ENCODE measurements around the gene ASCL4. TPM values are rescaled to one million over a fixed set of nuclear protein-coding genes. Genes with fewer than 3 reads are reported as not detected.

ASCL4 gene
- total and polyA plus RNA-seq, 9 of the 15 experiments (the other 6 are each of a cell fraction or from before 2014, with no cell fraction given): not detected

GRCh38 chr12:107761502-107761904, 13.0 kb upstream of the ASCL4 start:
- ATAC-seq: no peak
- DNase-seq (ENCODE audit: extremely low read depth in 1 of 4, low spot score in 3 of 4): peak in 1 of 4 experiments; percentile 3
- H3K79me2 ChIP-seq (ENCODE audit: control insufficient read depth, insufficient read depth, low read length): peaks cover 32% of the 10 kb centered on the region
- peak overlapping the region; percentile 77 for H3K4me2 ChIP-seq (ENCODE audit: insufficient read depth, low read length)
- intact Hi-C loops (cut with micrococcal nuclease) (loop anchor here (1.0 to 5.0 kb wide), 2 partner anchors 74 to 124 kb away; partner anchors contain the start of gene PWP1), in situ Hi-C loops (cut with MboI) (no loop called here)
- H3K36me3 ChIP-seq (ENCODE audit: control insufficient read depth, insufficient read depth, low read length): peaks cover 27% of the 10 kb centered on the region
- H4K20me1 ChIP-seq (replicated peaks; ENCODE audit: control insufficient read depth, insufficient read depth, low read length): no peaks in the 10 kb centered on the region
- 26% methylated on average over 11 of the region's 12 CpGs for WGBS (ENCODE audit: insufficient coverage, low coverage, missing lambda C conversion rate)
- peak overlapping the region; percentile 8 to 16; a peak in 1 of 4 replicates for H3K9ac ChIP-seq (ENCODE audit: insufficient read depth in 1 of 2, low read depth in 2 of 2, low read length in 2 of 2)
- H2AFZ ChIP-seq (ENCODE audit: low read depth, low read length): peak overlapping the region; percentile 88
- no peaks in the 10 kb centered on the region for H3K9me3 ChIP-seq (replicated peaks; ENCODE audit: control insufficient read depth, insufficient read depth, low read depth, low read length)
- H3K27ac ChIP-seq (ENCODE audit: extremely low read depth, low read depth, low read length): no peak overlapping the region
- no peak for TF ChIP-seq ZC3H8 (IDR thresholded peaks at IDR 0.05)
- TF ChIP-seq XRCC5 (IDR thresholded peaks at IDR 0.05; ENCODE audit: low read depth, low read length): 0 out of 2 replicates have a peak, but pooled peaks have one; percentile 2
- peak; percentile 1 for TF ChIP-seq PHF20 (IDR thresholded peaks at IDR 0.05; ENCODE audit: partially characterized antibody)
- H3K4me1 ChIP-seq (replicated peaks in 1 of 2; ENCODE audit: control insufficient read depth in 2 of 2, insufficient read depth in 2 of 2, low read length in 2 of 2): peaks cover 9 to 13% of the 10 kb centered on the region in 2 experiments; a peak in 4 of 5 replicates
- BruUV-seq (replicated peaks): no TSS peak
- H3K9me1 ChIP-seq (ENCODE audit: control insufficient read depth, insufficient read depth, low read length): no peaks in the 10 kb centered on the region
- H3K4me3 ChIP-seq: peak overlapping the region; percentile 82
- no peak for FAIRE-seq
- peaks cover 0 to 3% of the 10 kb centered on the region in 2 experiments; a peak in 1 of 5 replicates for H3K27me3 ChIP-seq (ENCODE audit: control insufficient read depth in 2 of 2, insufficient read depth in 2 of 2, low read length in 2 of 2)
- CTCF ChIA-PET (ENCODE audit: low intra/inter-chr PET ratio): interaction anchor here (1.0 to 1.8 kb wide), 2 partner anchors 123 to 150 kb away, joined by 4 to 10 read pairs; no protein-coding TSS in a partner anchor
- POLR2A ChIA-PET: no interaction called here

DNA sequence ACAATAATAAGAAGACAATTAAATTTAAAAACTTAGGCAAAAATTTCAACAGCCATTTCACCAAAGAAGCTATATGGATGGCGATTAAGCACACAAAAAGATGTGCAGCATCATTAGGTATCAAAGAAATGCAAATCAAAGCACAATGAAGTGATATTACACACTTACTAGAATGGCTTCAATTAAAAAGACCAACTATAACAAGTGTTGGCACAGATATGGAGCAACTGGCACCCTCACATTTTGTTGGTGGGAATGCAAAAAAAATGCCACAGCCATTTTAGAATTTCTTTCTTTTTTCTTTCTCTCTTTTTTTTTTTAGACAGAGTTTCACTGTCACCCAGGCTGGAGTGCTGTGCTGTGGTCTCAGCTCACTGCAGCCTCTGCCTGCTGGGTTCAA, 11.6 kb upstream of the ASCL4 start:
- no peak overlapping the region for H3K4me2 ChIP-seq (ENCODE audit: insufficient read depth, low read length)
- H3K27me3 ChIP-seq (ENCODE audit: control insufficient read depth in 2 of 2, insufficient read depth in 2 of 2, low read length in 2 of 2): peaks cover 3 to 11% of the 10 kb centered on the region in 2 experiments; a peak in 2 of 5 replicates
- ChIA-PET POLR2A (no interaction called here), CTCF (ENCODE audit: low intra/inter-chr PET ratio) (no interaction called here)
- intact Hi-C loops (cut with micrococcal nuclease): loop anchor here (5.0 kb wide), 1 partner anchor 76 kb away; the partner anchor contains the start of gene PWP1
- no peak for FAIRE-seq
- no peaks in the 10 kb centered on the region for H3K9me3 ChIP-seq (replicated peaks; ENCODE audit: control insufficient read depth, insufficient read depth, low read depth, low read length)
- no peak for TF ChIP-seq BMI1 (IDR thresholded peaks at IDR 0.05; ENCODE audit: low read length)
- no peak for TF ChIP-seq SIX5 (IDR thresholded peaks at IDR 0.05; ENCODE audit: borderline replicate concordance in 1 of 2, insufficient read depth in 1 of 2, low read depth in 1 of 2, low read length in 2 of 2)
- TF ChIP-seq ZNF184 (CRISPR knock-in tag; IDR thresholded peaks at IDR 0.05): 0 out of 2 replicates have a peak, but pooled peaks have one; percentile 36
- peak; percentile 20 for TF ChIP-seq RBM25 (IDR thresholded peaks at IDR 0.05; ENCODE audit: low read depth, low read length, severe bottlenecking)
- TF ChIP-seq TBP (optimal IDR thresholded peaks at IDR 0.05; ENCODE audit: low read depth, low read length): no peak
- peaks cover 9 to 13% of the 10 kb centered on the region in 2 experiments; a peak in 4 of 5 replicates for H3K4me1 ChIP-seq (replicated peaks in 1 of 2; ENCODE audit: control insufficient read depth in 2 of 2, insufficient read depth in 2 of 2, low read length in 2 of 2)
- H3K36me3 ChIP-seq (ENCODE audit: control insufficient read depth, insufficient read depth, low read length): peaks cover 13% of the 10 kb centered on the region; the same call in 2 of the 3 replicates
- in situ Hi-C loops (cut with MboI): no loop called here
- peaks cover 28% of the 10 kb centered on the region for H3K79me2 ChIP-seq (ENCODE audit: control insufficient read depth, insufficient read depth, low read length)
- H3K4me3 ChIP-seq: no peak overlapping the region
- H2AFZ ChIP-seq (ENCODE audit: low read depth, low read length): no peak overlapping the region
- H3K9me1 ChIP-seq (ENCODE audit: control insufficient read depth, insufficient read depth, low read length): no peaks in the 10 kb centered on the region
- DNase-seq (ENCODE audit: extremely low read depth in 1 of 4, low spot score in 3 of 4): no peak
- H3K27ac ChIP-seq (ENCODE audit: extremely low read depth, low read depth, low read length): no peak overlapping the region
- H4K20me1 ChIP-seq (replicated peaks; ENCODE audit: control insufficient read depth, insufficient read depth, low read length): no peaks in the 10 kb centered on the region
- no peak overlapping the region for H3K9ac ChIP-seq (ENCODE audit: insufficient read depth in 1 of 2, low read depth in 2 of 2, low read length in 2 of 2)
- WGBS (ENCODE audit: insufficient coverage, low coverage, missing lambda C conversion rate): 8% methylated on average over 1 of the region's 1 CpG
- BruUV-seq (replicated peaks): no TSS peak
- ATAC-seq: no peak

All from K562 (cell line).